ENCODE measurements around the gene MYO1D. TPM values are rescaled to one million over a fixed set of nuclear protein-coding genes. Genes with fewer than 3 reads are reported as not detected.

Gene MYO1D
- total RNA-seq, 1 experiment from 2014 or later = 1.3 TPM

- intact Hi-C loops (cut with micrococcal nuclease; ENCODE audit: unreplicated experiment) = no loop called here
- POLR2A ChIA-PET = no interaction called here
- no peak for TF ChIP-seq REST (IDR thresholded peaks at IDR 0.05; ENCODE audit: insufficient read depth in 1 of 2, low read depth in 2 of 2, low read length in 1 of 2)
- TF ChIP-seq CTCF (IDR thresholded peaks at IDR 0.05) = no peak
- no peak for TF ChIP-seq SIN3A (IDR thresholded peaks at IDR 0.05; ENCODE audit: borderline replicate concordance, insufficient read depth, low read depth, low read length)
- TF ChIP-seq POLR2AphosphoS5 (IDR thresholded peaks at IDR 0.05; ENCODE audit: low read depth, low read length) = no peak
- TF ChIP-seq TCF7L2 (IDR thresholded peaks at IDR 0.05; ENCODE audit: low read depth, low read length) = no peak
- H3K4me1 ChIP-seq (ENCODE audit: control insufficient read depth, insufficient read depth, low read length) = no peaks in the 10 kb centered on the region
- H3K36me3 ChIP-seq (ENCODE audit: control insufficient read depth, insufficient read depth, low read length) = no peaks in the 10 kb centered on the region
- in situ Hi-C loops (cut with HindIII; ENCODE audit: low pct_unique_long_range_greater_than_20kb, low sequenced_read_pairs) = no loop called here
- H3K27me3 ChIP-seq (ENCODE audit: control insufficient read depth, insufficient read depth, low read length) = peaks cover 2% of the 10 kb centered on the region; the same call in 1 of the 2 replicates
- CTCF ChIA-PET = no interaction called here
- no TSS peak for BruUV-seq (replicated peaks)
- DNase-seq (ENCODE audit: low read depth, low spot score) (no peak), ATAC-seq (no peak)
- no peaks in the 10 kb centered on the region for H3K9me3 ChIP-seq (ENCODE audit: control insufficient read depth, insufficient read depth, low read depth, low read length)
- no peak overlapping the region for H3K27ac ChIP-seq (ENCODE audit: low read length)
- no peak overlapping the region for H3K4me3 ChIP-seq (ENCODE audit: low read depth in 2 of 2, low read length in 2 of 2)
These were observed 368.0 kb downstream of the MYO1D start for GRCh38 chr17:32508926-32509325.

- Histone ChIP-seq H3K4me3 (ENCODE audit: low read depth in 2 of 2, low read length in 2 of 2) (no peak overlapping the region), H3K27ac (ENCODE audit: low read length) (no peak overlapping the region), H3K36me3 (ENCODE audit: control insufficient read depth, insufficient read depth, low read length) (no peaks in the 10 kb centered on the region), H3K9me3 (ENCODE audit: control insufficient read depth, insufficient read depth, low read depth, low read length) (no peaks in the 10 kb centered on the region), H3K27me3 (ENCODE audit: control insufficient read depth, insufficient read depth, low read length) (no peaks in the 10 kb centered on the region), H3K4me1 (ENCODE audit: control insufficient read depth, insufficient read depth, low read length) (no peaks in the 10 kb centered on the region)
- no peak for DNase-seq (ENCODE audit: low read depth, low spot score)
- no TSS peak for BruUV-seq (replicated peaks)
- TF ChIP-seq POLR2AphosphoS5 (IDR thresholded peaks at IDR 0.05; ENCODE audit: low read depth, low read length) (no peak), CTCF (IDR thresholded peaks at IDR 0.05) (no peak), TCF7L2 (IDR thresholded peaks at IDR 0.05; ENCODE audit: low read depth, low read length) (no peak), SIN3A (IDR thresholded peaks at IDR 0.05; ENCODE audit: borderline replicate concordance, insufficient read depth, low read depth, low read length) (no peak), REST (IDR thresholded peaks at IDR 0.05; ENCODE audit: insufficient read depth in 1 of 2, low read depth in 2 of 2, low read length in 1 of 2) (no peak)
- in situ Hi-C loops (cut with HindIII; ENCODE audit: low pct_unique_long_range_greater_than_20kb, low sequenced_read_pairs) (no loop called here), intact Hi-C loops (cut with micrococcal nuclease; ENCODE audit: unreplicated experiment) (no loop called here)
- ATAC-seq = no peak
- ChIA-PET POLR2A (no interaction called here), CTCF (no interaction called here)
These were observed 372.5 kb downstream of the MYO1D start for GRCh38 chr17:32504166-32504990.

Data from Panc1 (cell line).